A549 (cell line): ENCODE measurements around the gene PICK1. TPM values are rescaled to one million over a fixed set of nuclear protein-coding genes. Genes with fewer than 3 reads are reported as not detected.

Experiments used
- ATAC-seq, 2 experiments: fragments of 200-7000 bp in 1 of 2; fragments of >200 bp in 1 of 2; cut with Nextera tagmentation in 1 of 2; cut with Tn5 transposase in 1 of 2; 3 replicates each; pipeline versions ENCODE4 v1.8.0 to v1.9.1; 2018 to 2020; ENCODE audit warnings: mild to moderate bottlenecking in 1 of 2, moderate library complexity in 1 of 2
- CTCF ChIA-PET: fragments of 300-600 bp; sonication (Branson Sonifier 250); formaldehyde crosslinking; extraction: SDS; loops from one replicate; lab custom pipeline; 2021; ENCODE audit warnings: antibody characterized with exemption, inconsistent platforms; lab: Yijun Ruan, JAX
- POLR2A ChIA-PET: fragments of 350-600 bp; formaldehyde crosslinking; extraction: SDS; loops from one replicate; lab custom pipeline; 2021; ENCODE audit warnings: antibody characterized with exemption, inconsistent platforms; lab: Yijun Ruan, JAX
- DNase-seq, 2 experiments: peaks; one replicate each; pipeline versions ENCODE4 v3.0.0 to v3.0.0-alpha.2; 2011 to 2016; ENCODE audit warnings: low read depth in 1 of 2, low spot score in 1 of 2
- FAIRE-seq: peaks from 2 replicates; lab custom pipeline; 2011; peaks lifted over from hg19 to GRCh38; lab: Jason Lieb, UNC
- H3K27ac ChIP-seq, 2 experiments: fragments of >200 bp; sonication (Bioruptor Twin); formaldehyde crosslinking; 3 replicates each; pipeline ENCODE4 v1.5.1; 2016 to 2017
- H3K4me1 ChIP-seq: fragments of >200 bp; sonication (Bioruptor Twin); formaldehyde crosslinking; 3 replicates; pipeline ENCODE4 v1.6.1; 2016
- H3K4me2 ChIP-seq: fragments of >200 bp; sonication (Bioruptor Twin); formaldehyde crosslinking; 3 replicates; pipeline ENCODE4 v1.6.1; 2016
- H3K4me3 ChIP-seq: fragments of >200 bp; sonication (Bioruptor Twin); formaldehyde crosslinking; 3 replicates; pipeline ENCODE4 v1.5.1; 2016
- H3K9me3 ChIP-seq: fragments of >200 bp; sonication (Bioruptor Twin); formaldehyde crosslinking; 3 replicates; pipeline ENCODE4 v1.6.1; 2016
- CHD2 ChIP-seq: fragments of 150-350 bp; IDR thresholded peaks from 2 replicates; pipeline ENCODE4 v1.6.1; 2014; ENCODE audit warnings: low read length; ENCODE audit not compliant: partially characterized antibody
- CHD4 ChIP-seq: fragments of 200-600 bp; sonication (generic); IDR thresholded peaks from 2 replicates; pipeline ENCODE4 v1.6.1; 2016; ENCODE audit warnings: antibody characterized with exemption, mild to moderate bottlenecking, borderline replicate concordance
- FOSL2 ChIP-seq, 2 experiments: fragments of 450-650 bp in 1 of 2; fragments of >200 bp in 1 of 2; sonication (Bioruptor Twin) in 1 of 2; formaldehyde crosslinking; IDR thresholded peaks; 2 replicates each; pipeline versions ENCODE4 v1.5.0 to v1.6.1; 2016 to 2020; ENCODE audit warnings: mild to moderate bottlenecking in 1 of 2, moderate library complexity in 1 of 2
- HOXB13 ChIP-seq: fragments of 250-450 bp; sonication (Bioruptor Pico); IDR thresholded peaks from 2 replicates; pipeline ENCODE4 v1.5.0; 2020; ENCODE audit warnings: low read depth, mild to moderate bottlenecking, moderate library complexity
- JUN ChIP-seq, 2 experiments: fragments of >200 bp; sonication (Bioruptor Twin); formaldehyde crosslinking; IDR thresholded peaks; 2 replicates in 1 of 2; 3 replicates in 1 of 2; pipeline ENCODE4 v1.6.1; 2016 to 2017
- KDM1A ChIP-seq: fragments of 200-600 bp; sonication (generic); IDR thresholded peaks from 2 replicates; pipeline ENCODE4 v1.6.1; 2016; ENCODE audit warnings: low read depth, mild to moderate bottlenecking
- KDM5A ChIP-seq: fragments of 200-600 bp; sonication (generic); IDR thresholded peaks from 2 replicates; pipeline ENCODE4 v1.6.1; 2016; ENCODE audit warnings: antibody characterized with exemption, mild to moderate bottlenecking
- NPAS2 ChIP-seq: fragments of 250-450 bp; sonication (Bioruptor Pico); IDR thresholded peaks from 2 replicates; pipeline ENCODE4 v1.8.0; 2022; ENCODE audit warnings: mild to moderate bottlenecking, moderate library complexity, borderline replicate concordance
- RARB ChIP-seq: fragments of 250-450 bp; sonication (Bioruptor Pico); IDR thresholded peaks from 2 replicates; pipeline ENCODE4 v1.8.0; 2021; ENCODE audit warnings: mild to moderate bottlenecking, moderate library complexity
- TP53 ChIP-seq: fragments of 250-450 bp; sonication (Bioruptor Pico); IDR thresholded peaks from 2 replicates; pipeline ENCODE4 v1.5.0; 2021; ENCODE audit warnings: mild to moderate bottlenecking, moderate library complexity
- ZFP36 ChIP-seq: fragments of 450-650 bp; IDR thresholded peaks from 2 replicates; pipeline ENCODE4 v1.6.1; 2014; ENCODE audit warnings: borderline replicate concordance; ENCODE audit not compliant: partially characterized antibody
- ZNF302 ChIP-seq: fragments of 250-450 bp; sonication (Bioruptor Pico); IDR thresholded peaks from 2 replicates; pipeline ENCODE4 v1.9.0; 2021; ENCODE audit warnings: inconsistent platforms, mild to moderate bottlenecking, moderate library complexity
- WGBS: methylation state at CpG from one replicate; pipeline ENCODE4 v1.1.6; 2017; ENCODE audit errors: missing lambda C conversion rate; 5-methylcytosine and 5-hydroxymethylcytosine counted together
- polyA plus RNA-seq, 4 experiments: library from polyadenylated mRNA; depleted of rRNA in 3 of 4; stranded (reverse); fragments of >200 nt; fragmentation: RNase III in 1 of 4; extraction: RNeasy Plus Mini Kit Qiagen cat#74134 plus additional on column Dnase treatment in 1 of 4; gene quantifications; 2 replicates in 3 of 4; 3 replicates in 1 of 4; pipeline ENCODE4 v1.2.3, GENCODE V29; 2011 to 2017
- TF ChIP-seq, protein P1 (sequence below): IDR thresholded peaks from 2 replicates; pipeline ENCODE4 v1.6.1; 2012
- TF ChIP-seq, protein P2 (sequence below): fragments of 250-450 bp; sonication (Bioruptor Pico); IDR thresholded peaks from 2 replicates; pipeline ENCODE4 v1.5.0; 2021; ENCODE audit warnings: mild to moderate bottlenecking, moderate library complexity, borderline replicate concordance

The PICK1 gene
- polyA plus RNA-seq, 2 of the 4 experiments (the other 2 are of a cell fraction), result 15.6 to 17.8 TPM

DNA sequence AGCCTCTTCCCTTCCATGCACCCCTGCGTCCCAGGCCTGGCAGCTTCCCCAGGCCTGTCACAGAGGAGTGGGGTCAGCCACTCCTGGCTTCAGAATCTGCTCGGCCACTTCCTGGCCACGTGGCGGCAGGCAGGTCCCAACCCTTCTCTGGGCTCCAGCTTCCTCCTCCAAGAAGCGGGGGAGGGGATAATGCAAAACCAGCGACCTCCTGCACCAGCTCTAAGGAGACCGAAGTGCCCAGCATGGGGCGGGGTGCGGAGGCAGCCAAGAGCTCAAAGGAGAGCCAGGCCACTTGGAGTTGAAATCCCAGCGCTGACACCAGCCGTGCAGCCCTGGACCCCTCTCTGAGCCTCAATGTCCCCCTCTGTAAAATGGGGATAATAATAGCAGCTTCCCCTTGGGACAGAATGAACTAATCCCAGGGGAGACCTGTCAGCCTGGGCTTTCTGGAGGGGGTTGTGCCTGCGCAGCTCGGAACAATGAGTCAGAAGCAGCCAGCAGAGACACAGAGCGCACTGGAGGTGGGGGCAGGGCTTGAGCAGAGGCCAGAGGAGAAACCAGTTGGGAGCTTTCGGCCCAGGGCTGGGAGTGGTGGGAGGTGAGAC, 22.8 kb upstream of the PICK1 start:
- peaks cover 32% of the 10 kb centered on the region for H3K4me1 ChIP-seq
- H3K4me2 ChIP-seq, result peak overlapping the region; percentile 85
- peak; percentile 92 to 94 for ATAC-seq
- peak overlapping the region; percentile 88 to 96 for H3K27ac ChIP-seq
- DNase-seq, result peak; percentile 82 to 85
- H3K9me3 ChIP-seq, result no peaks in the 10 kb centered on the region
- ChIA-PET POLR2A (interaction anchor here (0.6 to 1.5 kb wide), 4 partner anchors 18 to 556 kb away, joined by 3 to 9 read pairs (median 4); partner anchors contain the start of genes C22orf23 and POLR2F), CTCF (interaction anchor here (0.6 to 1.4 kb wide), 2 partner anchors 13 to 18 kb away, joined by 3 to 11 read pairs; no protein-coding TSS in a partner anchor)
- FAIRE-seq, result no peak
- no peak overlapping the region for H3K4me3 ChIP-seq
- TF ChIP-seq HOXB13 (CRISPR knock-in tag) (no peak), KDM5A (no peak), JUN (IDR thresholded peaks at IDR 0.05) (peak in 1 of 2 experiments; percentile 36; a peak in 1 of 5 replicates), ZNF302 (CRISPR knock-in tag) (no peak), CHD4 (peak; percentile 86), KDM1A (peak; percentile 85), TP53 (CRISPR knock-in tag) (no peak), FOSL2 (IDR thresholded peaks at IDR 0.05) (peak; percentile 18; the same call in 1 of the 2 replicates), FOSL2 (CRISPR knock-in tag; IDR thresholded peaks at IDR 0.05) (peak; percentile 85), CHD2 (no peak)
- TF ChIP-seq, protein P1, sequence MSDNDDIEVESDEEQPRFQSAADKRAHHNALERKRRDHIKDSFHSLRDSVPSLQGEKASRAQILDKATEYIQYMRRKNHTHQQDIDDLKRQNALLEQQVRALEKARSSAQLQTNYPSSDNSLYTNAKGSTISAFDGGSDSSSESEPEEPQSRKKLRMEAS, result peak; percentile 87
- WGBS, result 10% methylated on average over 6 of the region's 15 CpGs

- FAIRE-seq, result no peak
- TF ChIP-seq ZFP36 (peak; percentile 28), NPAS2 (CRISPR knock-in tag) (no peak)
- TF ChIP-seq, protein P2, sequence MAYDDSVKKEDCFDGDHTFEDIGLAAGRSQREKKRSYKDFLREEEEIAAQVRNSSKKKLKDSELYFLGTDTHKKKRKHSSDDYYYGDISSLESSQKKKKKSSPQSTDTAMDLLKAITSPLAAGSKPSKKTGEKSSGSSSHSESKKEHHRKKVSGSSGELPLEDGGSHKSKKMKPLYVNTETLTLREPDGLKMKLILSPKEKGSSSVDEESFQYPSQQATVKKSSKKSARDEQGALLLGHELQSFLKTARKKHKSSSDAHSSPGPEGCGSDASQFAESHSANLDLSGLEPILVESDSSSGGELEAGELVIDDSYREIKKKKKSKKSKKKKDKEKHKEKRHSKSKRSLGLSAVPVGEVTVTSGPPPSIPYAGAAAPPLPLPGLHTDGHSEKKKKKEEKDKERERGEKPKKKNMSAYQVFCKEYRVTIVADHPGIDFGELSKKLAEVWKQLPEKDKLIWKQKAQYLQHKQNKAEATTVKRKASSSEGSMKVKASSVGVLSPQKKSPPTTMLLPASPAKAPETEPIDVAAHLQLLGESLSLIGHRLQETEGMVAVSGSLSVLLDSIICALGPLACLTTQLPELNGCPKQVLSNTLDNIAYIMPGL (CRISPR knock-in tag), result no peak
- TF ChIP-seq, all 56 proteins: peak for 1
- peak; percentile 17 to 48; a peak in 3 of 6 replicates for ATAC-seq
- POLR2A ChIA-PET, result interaction anchor here (0.6 to 1.5 kb wide), 4 partner anchors 17 to 555 kb away, joined by 3 to 9 read pairs (median 4); partner anchors contain the start of genes C22orf23 and POLR2F
- WGBS, result 87% methylated on average over 8 of the region's 11 CpGs
- no peak for DNase-seq
- H3K4me2 ChIP-seq, result peak overlapping the region; percentile 85
- H3K9me3 ChIP-seq, result no peaks in the 10 kb centered on the region
- H3K4me3 ChIP-seq, result no peak overlapping the region
- H3K4me1 ChIP-seq, result peaks cover 32% of the 10 kb centered on the region
- peak overlapping the region; percentile 88 to 96 for H3K27ac ChIP-seq
- CTCF ChIA-PET, result interaction anchor here (1.4 kb wide), 1 partner anchor 17 kb away, joined by 11 read pairs; no protein-coding TSS in a partner anchor
Measured at GRCh38 chr22:38034884-38035529, 22.2 kb upstream of the PICK1 start.

DNA sequence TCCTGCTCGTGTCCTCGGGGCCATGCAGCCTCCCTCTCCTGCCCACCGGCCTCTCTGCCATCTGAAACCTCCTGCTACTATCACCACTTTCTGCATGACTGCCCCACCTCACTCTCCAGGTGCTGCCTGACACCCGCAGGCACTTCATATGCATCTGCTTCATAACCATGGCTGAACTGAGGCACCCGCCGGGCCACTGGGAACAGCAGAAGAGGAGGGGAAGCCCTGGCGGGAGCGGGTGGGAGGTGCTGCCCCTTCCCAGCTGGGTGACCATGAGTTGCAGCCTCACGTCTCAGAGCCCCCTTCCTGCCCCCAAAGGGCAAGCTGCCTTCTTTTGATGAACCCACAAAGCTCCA, 21.7 kb upstream of the PICK1 start:
- H3K4me3 ChIP-seq, result no peak overlapping the region
- no peaks in the 10 kb centered on the region for H3K9me3 ChIP-seq
- POLR2A ChIA-PET, result no interaction called here
- CTCF ChIA-PET, result interaction anchor here (2.9 kb wide), 1 partner anchor 17 kb away, joined by 21 read pairs; no protein-coding TSS in a partner anchor
- FAIRE-seq (no peak), DNase-seq (no peak), ATAC-seq (no peak)
- no peak overlapping the region; the same call in 2 of the 3 replicates for H3K4me2 ChIP-seq
- peak overlapping the region; percentile 88 to 96; a peak in 5 of 6 replicates for H3K27ac ChIP-seq
- H3K4me1 ChIP-seq, result peaks cover 32% of the 10 kb centered on the region
- 87% methylated on average over 7 of the region's 9 CpGs for WGBS
- no peak for TF ChIP-seq RARB (CRISPR knock-in tag)
